GM11168 (cell line): ENCODE data around the gene NOS1AP.
"Not testable (repeated sequence)": the region's sequence is repeated elsewhere in the genome, so short reads cannot be mapped to it uniquely, and the experiment has no call there.

ENCODE experiments used
- in situ Hi-C: fragments of 300-500 bp; cut with MboI; formaldehyde crosslinking; loops from one replicate; pipeline ENCODE4 v1.12.0; 2022; ENCODE audit warnings: low sequenced_read_pairs; ENCODE audit not compliant: unreplicated experiment

The NOS1AP gene

DNA sequence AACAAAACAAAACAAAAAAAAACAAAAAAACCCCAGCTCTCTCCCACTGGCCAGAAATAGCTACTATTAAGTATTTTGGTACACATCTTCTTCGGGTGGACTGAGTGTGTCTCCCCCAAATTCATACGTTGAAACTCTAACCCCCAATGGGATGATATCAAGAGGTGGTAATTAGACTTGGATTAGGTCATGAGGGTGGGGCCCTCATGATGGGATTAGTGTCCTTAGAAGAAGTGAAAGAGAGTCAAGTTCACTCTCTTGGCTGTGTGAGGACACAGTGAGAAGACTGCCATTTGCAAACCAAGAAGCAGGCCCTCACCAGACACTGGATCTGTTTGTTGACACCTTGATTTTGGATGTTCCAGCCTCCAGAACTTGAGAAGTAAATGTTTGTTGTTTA lies 116.9 kb downstream of the NOS1AP start:
- in situ Hi-C loops = no loop called here

DNA sequence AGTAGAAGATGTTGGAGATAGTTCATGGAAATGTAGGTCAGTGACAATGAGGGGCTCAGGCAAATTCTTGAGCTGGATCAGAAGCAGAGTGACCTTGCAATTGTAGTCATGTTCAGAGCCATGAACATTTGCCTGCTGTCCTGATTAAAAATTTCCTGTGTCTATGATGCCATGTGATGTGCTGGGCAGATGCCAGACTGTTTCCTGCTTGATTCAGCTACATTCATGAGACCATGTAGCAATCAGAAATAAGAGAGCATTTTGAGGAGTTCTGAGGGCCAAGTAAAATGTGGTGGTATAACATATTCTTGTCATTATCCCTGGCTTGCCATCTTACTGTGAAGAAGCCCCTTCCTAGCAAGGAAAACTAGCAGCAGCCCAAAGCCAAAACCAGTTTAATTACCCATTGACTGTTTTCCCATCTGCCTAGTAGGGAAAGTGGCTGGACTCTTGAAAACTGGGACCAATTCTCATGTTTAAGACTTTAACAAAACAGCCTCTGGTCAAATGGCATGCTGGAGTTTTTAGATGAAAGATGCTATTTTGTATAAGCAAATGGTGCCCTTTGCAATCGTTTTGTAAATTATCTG lies 118.3 kb downstream of the NOS1AP start:
- in situ Hi-C loops = no loop called here

DNA sequence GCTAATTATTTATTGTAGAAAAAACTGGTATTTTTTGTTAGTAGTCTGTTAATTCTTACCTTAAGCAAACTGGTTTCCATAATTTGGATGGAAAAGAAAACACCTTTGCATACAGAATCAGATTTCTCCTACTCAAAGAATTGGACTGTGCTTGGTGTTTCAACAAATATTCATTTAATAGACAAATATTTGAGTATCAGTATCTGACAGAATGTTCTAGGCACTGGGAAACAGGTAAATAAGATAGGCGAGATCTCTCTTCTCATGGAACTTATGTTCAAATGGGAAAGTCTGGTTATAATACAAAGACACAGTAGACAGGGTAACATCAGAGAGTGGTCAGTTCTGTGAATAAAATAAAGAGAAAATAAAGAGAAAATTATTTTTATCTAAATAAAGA lies 119.9 kb downstream of the NOS1AP start:
- in situ Hi-C loops = no loop called here

DNA sequence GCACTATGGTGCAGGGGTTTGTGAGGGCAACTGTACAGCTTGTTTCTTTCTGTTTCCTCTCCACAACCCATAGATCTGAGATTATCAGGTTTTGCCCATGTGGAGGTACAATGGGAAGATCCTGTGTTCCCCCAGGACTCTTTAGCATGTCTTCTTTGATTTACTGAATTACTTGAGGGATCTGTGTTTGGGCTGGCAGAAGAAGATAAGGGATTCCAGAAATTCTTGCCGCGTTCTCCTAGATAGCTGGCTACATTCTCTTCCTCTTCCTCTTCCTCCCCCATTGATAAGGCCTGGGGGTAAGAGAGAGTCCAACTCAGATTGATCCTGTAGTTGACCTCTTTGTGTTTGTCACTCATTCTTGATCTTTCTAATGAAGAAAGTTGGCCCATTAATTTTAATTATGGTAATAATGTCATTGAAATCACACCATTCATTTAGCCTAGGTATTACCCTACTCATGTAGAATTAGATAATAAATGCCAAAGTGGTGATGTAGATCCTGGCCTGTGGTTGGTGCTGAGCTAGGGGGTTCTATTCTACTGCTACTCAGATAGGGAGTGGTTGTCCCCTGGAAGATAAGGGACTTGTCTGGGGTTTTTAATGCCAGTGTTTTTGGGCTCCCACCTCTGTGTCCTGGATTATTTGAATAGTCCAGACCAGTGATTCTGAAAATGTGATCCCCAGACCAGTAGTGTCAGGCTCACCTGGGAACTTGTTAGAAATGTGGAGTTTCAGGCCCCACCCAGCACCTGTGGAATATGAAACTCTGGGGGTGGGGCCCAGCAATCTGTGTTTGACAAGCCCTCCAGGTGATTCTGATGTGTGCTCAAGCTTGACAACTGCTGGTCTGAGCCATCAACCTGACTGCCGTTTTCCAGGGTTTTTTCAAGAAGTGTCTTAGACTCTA lies 122.2 kb downstream of the NOS1AP start:
- in situ Hi-C loops = no loop called here

GRCh38 chr1:162192306-162192678 lies 122.8 kb downstream of the NOS1AP start:
- in situ Hi-C loops = no loop called here

DNA sequence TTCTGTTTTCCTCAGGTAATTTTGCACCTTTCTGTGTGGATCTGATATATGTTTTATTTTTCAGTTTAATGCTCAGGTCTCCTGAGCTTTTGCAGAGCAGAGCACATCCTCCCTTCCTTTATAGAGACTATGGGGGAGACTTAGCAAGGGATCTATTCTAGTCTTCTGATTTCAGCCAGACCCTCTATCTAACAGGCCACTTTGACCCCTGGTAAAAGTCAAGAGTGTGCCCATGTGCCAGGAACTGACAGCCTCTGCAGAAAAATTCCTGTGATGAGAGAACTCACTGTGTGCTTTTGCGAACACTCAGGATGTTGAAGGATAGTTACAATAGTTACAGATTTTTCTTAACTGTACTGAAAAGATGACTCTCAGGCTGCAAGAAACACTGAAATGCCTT lies 123.3 kb downstream of the NOS1AP start:
- in situ Hi-C loops = no loop called here

DNA sequence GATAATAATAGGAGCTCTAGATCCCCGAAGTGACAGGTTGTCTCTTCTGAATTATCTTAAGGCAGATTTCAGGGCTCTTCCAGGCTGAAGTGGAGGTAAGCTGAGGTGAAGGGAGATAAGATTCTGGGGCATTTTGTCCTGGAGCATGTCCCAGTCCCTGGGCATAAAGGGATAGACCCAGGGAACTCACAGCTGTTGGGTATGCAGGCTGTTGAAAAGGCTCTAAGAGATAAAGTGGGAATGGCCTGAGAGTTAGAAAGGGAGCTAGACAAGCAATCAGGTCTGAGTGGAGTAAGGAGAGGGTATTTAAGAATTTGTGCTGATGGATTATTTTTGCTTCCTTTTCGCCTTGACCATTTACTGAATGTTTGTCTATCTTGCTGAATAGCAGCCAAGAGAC lies 123.7 kb downstream of the NOS1AP start:
- in situ Hi-C loops = no loop called here

- in situ Hi-C loops = no loop called here
Observed at GRCh38 chr1:162193815-162194214, 124.3 kb downstream of the NOS1AP start.

DNA sequence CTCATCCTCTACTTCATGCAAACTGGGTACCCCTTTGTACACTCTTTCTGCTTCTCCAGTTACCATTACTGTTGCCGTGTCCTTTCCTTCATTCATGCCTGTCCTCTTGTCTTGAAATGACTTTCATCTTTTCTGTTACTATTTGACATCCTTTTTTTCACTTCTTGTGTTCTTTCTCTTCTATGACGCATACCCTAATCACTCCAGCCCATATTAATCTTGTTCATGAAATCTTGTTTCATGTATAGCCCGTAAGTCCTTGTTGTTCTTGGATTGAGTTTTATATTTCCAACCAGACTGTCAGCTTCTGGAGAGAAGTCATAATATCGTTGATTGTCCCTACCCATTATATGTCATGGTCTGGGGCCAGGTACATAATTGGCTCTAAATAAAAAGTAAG lies 126.1 kb downstream of the NOS1AP start:
- in situ Hi-C loops = no loop called here

- in situ Hi-C loops = no loop called here
Observed at GRCh38 chr1:162196387-162196786, 126.9 kb downstream of the NOS1AP start.

DNA sequence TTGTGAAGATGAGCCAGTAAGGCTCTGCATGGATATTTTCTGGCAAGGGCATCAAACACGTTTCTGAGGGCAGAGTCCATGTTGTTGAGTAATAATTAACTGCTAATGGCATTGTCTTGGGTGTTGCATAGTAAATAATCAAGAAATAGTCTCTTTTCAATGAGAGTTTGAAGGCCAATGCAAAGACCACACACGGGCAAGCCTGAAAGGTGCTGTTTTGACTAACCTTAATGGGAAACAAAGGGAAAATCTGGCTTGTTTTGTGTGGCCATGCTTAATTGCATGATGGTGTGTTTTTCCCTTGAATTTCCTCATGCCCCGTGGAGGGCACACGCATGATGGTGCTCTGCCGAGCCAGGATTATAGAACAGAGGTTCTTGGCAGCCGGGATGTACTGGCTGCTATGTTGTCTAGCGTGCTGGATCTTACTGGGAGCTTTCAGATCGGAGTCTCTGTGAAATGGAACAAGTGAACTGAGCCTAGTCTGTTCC lies 127.6 kb downstream of the NOS1AP start:
- in situ Hi-C loops = no loop called here

DNA sequence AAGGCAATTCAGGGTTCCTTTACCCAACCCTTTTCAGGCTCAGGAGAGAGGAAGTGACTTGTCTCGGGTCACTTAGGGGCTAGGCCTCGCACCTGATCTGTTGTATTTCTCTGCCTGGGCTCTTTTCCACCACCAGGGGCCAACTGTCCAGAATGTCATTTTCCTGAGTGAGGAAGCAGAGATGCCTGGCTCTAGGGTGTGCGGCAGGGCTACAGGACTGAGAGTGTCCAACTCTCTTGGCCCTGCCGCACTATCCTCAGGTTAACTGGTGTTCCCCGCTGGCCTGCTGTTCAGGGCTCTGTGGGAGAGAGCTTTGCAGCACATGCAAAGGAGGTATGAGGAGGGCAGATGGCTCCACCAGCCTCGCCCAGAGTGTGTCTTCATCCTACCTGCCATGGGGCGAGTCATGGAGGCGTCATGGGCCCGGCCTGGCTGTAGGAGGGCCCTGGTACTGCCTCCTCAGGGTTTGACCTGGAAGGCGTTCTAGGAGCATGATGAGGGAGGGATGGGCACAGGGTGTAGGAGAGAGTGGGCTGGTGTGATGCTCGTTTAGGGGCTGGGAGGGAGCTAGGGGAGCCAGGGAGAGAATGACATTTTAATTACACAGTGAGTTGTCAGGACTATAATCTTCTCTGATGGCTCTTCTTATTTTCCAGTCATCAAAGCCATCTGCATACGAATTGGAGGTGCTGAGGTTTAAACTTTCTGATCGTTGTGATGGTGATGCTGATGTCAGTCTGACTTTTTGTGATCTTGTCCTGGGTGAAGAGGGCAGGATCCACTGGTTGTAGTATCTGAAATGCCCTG lies 128.3 kb downstream of the NOS1AP start:
- in situ Hi-C loops = no loop called here

DNA sequence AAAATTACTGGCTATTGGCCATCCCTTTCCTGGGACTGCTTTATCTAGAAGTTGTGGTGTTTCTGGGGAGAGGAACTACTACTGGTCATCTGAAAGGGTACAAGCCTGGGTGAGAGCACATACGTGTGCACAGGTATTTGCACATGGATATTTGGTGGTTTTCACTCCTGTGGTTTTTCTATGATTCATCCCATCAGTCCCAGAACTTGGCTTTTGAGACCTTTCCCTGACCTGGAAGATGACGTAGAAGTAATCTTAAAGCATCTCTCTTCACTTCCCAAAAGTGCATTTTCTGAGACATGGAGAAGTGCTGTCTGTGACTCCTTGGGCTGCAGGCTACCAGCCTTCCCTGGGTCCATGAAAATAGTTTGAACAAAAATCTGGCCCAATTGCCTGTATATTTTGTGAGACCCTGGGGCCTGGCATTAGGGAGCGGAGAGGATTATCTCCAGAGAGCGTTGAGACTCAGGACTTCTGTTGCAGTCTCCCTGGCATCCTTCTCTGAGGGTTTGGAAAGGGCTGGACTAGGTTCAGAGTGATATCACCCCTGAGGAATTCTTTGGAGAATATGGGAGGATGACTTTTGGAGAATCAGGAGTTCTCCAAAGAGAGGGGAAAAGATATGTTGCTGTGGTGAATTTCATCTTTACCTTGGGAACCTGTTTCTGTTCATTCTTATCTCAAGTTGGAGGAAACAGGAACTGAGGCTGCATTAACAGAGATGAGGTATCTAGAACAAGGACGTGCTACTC lies 130.8 kb downstream of the NOS1AP start:
- in situ Hi-C loops = no loop called here

DNA sequence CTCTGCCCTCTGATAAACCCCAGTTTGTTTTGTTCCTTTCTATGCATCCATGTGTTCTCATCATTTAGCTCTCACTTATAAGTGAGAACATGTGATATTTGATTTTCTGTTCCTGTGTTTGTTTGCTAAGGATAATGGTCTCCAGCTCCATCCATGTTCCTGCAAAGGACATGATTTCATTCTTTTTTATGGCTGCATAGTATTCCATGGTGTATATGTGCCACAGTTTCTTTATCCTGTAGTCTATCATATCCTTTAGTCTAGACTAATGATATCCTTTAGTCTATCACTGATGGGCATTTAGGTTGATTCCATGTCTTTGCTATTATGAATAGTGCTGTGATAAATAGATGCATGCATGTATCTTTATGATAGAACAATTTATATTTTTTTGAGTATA lies 131.6 kb downstream of the NOS1AP start:
- in situ Hi-C loops = not testable (repeated sequence)

GRCh38 chr1:162204129-162204822 lies 134.8 kb downstream of the NOS1AP start:
- in situ Hi-C loops = no loop called here

GRCh38 chr1:162204823-162205155 lies 135.3 kb downstream of the NOS1AP start:
- in situ Hi-C loops = no loop called here

DNA sequence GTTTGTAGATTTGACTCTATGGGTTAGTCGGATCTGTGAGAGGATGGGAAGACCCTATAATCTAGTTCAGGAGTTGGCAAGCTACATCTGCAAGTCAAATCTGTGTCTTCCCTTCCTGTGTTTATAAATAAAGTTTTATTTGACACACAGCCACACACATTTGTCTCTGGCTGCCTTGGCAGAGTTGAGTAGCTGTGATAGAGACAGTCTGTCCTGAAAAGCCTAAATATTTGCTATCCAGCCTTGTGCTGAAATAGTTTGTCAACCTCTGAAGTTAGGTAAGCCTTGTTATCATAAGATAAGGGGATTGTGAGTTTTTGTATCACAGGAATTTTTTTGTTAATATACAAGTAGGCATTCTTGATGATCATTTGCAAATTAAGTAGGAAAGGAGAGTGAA lies 136.8 kb downstream of the NOS1AP start:
- in situ Hi-C loops = no loop called here

DNA sequence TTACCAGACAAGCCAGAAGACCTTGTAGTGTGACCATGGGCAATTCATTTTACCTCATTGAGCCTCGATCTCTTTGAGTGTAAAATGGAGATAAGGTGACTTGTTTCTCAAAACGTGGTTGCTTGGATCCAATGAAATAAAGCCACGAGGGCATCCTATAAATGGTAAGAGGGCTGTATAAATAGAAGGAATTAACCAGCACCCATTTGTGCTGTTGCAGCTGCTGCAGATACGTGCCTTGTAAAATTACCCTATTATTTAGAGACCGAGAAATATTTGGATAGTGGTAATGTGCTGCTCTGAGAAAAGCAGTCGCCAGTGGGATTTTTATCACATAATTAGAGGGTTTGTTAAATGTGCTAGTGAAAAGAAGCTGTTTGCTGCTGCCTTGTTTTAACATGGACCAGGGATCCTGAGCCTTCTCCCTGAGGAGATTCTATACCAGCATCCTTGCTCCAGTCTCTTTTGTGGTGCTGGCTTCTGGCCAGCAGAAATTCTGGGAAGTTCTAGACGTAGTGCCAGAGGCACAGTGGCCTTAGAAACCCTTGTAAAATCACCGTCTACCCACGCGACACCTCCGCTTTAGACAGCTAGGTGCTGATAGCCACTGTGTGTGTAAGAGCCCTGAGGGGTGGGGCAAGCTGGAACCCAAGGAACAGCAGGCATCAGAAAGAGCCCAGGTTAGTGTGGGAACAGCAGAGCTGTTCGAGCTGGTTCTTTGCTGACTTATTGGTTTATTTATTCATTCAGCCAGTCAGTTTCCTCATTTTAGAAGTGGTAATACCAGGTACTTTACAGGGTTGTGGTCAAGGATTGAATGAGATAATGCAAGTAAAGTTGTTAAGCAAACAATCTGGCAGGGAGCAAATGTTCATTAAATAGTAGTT lies 137.5 kb downstream of the NOS1AP start:
- in situ Hi-C loops = no loop called here

DNA sequence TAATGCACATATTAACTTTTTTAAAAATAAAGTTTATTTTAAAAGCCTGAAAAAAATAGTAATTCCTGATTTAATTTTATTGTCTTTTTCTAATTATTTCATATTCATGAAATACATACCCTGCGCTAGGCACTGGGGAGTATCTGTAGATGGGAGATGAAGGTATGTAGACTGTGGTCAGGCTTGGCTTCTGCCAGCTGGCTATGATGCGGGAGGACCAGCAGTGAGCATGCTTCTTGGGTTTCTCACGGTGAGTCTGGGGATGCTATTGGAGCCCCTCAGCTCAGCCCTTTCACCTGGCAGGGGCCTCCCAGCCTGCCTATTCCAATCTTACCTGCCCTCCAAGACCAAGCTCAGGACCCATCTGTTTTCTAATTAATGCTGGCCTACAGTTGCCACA lies 138.4 kb downstream of the NOS1AP start:
- in situ Hi-C loops = no loop called here
